ENCODE data around the gene PER2.

PER2 gene

DNA sequence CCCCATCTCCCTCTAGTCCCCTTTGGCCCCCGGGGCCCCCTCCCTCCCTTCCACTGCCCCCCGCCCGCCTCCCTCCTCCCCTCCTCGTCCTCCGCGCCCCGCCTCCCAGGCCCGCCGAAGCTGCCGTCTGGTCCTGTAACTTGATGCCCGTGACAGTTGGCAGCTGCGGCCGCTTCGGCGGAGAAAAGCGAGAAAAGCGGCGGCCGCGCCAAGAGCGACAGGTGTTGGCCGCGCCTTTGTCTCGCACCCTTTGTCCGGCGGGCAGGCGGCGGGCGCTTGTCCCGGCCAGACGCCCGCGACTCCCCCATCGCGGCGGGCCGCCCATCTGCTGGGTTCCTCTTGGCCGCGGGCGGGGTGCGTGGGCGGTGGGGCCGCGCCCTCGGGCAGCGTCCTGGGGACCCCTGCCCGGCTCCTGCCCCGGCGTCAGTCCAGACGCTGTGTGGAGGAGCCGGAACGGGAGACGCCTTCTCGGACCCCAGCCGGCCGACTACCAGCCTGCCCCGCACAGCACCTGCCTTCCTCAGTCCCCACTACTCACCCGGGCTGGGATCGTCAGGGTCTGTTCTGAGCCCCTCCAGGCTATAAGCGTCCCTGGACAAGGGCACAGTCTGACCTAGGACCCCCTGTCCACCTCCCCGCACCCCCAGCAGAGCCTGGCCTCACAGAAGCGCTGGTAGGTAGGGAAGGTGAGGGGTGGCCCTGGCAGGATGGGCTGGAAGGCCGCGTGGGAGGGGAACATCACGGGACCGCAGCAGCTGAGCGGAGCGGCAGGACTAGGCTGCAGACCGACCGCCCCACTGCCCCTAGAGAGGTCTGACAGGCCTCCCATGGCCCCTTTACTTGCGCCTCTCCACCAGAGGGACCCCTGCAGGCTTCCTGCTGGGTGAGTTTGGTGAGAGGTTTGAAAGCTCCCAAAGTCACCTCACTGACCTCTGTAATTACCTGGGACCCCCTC lies 47.4 kb downstream of the PER2 start:
- TF ChIP-seq SP1 (IDR thresholded peaks at IDR 0.05) (no peak), FOXM1 (IDR thresholded peaks at IDR 0.05; ENCODE audit: borderline replicate concordance) (no peak), ARNT (IDR thresholded peaks at IDR 0.05) (no peak), FOXA1 (IDR thresholded peaks at IDR 0.05) (no peak), BHLHE40 (IDR thresholded peaks at IDR 0.05; ENCODE audit: borderline replicate concordance) (no peak), HDGF (IDR thresholded peaks at IDR 0.05; ENCODE audit: borderline replicate concordance) (no peak), TARDBP (IDR thresholded peaks at IDR 0.05) (no peak), SUZ12 (IDR thresholded peaks at IDR 0.05) (no peak), LEF1 (IDR thresholded peaks at IDR 0.05; ENCODE audit: borderline replicate concordance) (no peak), NFRKB (IDR thresholded peaks at IDR 0.05) (no peak), FOXK2 (IDR thresholded peaks at IDR 0.05) (no peak), ELF4 (IDR thresholded peaks at IDR 0.05) (no peak), ZNF384 (IDR thresholded peaks at IDR 0.05) (no peak), L3MBTL2 (conservative IDR thresholded peaks at IDR 0.05) (no peak)
- TF ChIP-seq, protein P1, sequence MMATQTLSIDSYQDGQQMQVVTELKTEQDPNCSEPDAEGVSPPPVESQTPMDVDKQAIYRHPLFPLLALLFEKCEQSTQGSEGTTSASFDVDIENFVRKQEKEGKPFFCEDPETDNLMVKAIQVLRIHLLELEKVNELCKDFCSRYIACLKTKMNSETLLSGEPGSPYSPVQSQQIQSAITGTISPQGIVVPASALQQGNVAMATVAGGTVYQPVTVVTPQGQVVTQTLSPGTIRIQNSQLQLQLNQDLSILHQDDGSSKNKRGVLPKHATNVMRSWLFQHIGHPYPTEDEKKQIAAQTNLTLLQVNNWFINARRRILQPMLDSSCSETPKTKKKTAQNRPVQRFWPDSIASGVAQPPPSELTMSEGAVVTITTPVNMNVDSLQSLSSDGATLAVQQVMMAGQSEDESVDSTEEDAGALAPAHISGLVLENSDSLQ (IDR thresholded peaks at IDR 0.05), result no peak
- DNase-seq (ENCODE audit: extremely low spot score), result peak; percentile 60
- ChIA-PET POLR2A (interaction anchor here (2.9 kb wide), 1 partner anchor 38 kb away, joined by 11 read pairs; the partner anchor contains the start of gene ILKAP), CTCF (interaction anchor here (0.6 kb wide), 1 partner anchor 544 kb away, joined by 4 read pairs; no protein-coding TSS in a partner anchor)

DNA sequence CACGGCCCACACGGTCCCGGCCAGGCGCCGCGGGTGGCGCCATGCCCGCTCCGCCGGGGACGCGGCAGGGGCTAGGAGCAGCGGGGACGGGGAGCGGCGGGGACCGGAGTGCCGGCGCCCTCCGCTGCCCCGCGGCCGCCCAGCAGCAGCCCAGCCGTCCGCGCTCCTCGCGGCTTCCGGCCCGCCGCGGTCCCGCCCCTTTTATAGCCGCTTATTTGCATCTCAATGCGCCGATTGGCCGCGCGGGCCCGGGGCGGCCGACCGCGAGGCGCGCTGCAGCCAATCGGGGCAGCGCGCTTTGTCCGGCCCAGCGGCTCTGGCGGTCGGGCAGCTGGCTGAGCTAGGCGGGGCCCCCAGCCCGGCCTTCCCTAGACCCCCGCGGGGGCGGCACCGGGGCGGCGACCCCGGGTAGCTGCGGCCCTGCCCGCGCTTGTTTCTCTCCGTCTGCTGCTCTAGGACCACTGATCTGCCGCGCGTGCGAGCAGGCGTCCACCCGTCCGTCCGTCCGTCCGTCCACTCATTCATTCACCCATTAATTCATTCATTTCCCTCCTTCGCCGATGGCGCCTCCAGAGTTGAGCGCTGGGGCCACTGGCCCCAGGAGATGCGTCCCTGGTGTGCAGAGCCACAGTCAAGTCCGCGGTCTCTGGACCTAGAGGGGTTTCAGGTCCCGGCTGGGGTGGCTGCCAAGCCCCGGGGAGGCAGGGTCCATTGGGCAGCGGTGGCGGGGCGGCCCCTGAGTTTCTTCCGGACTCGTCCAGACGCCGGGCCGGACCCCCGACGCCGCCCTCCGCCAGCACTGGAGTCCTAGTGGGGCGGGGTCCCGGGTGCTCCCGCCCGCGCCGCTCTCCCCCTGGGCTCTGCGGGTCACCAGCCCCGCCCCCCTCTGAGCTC lies 48.3 kb downstream of the PER2 start, which contains the start of gene HES6:
TSS of gene HES6 (minus strand) at position 176 of the 894 bp plus-strand sequence. CDS start at position 43, 133 bp downstream.
- POLR2A ChIA-PET, result interaction anchor here (0.9 to 2.9 kb wide), 3 partner anchors 9 to 100 kb away, joined by 3 to 11 read pairs (median 3); partner anchors contain the start of gene ILKAP
- peak; percentile 86 for DNase-seq (ENCODE audit: extremely low spot score)
- CTCF ChIA-PET, result no interaction called here
- TF ChIP-seq FOXA1 (IDR thresholded peaks at IDR 0.05) (no peak), L3MBTL2 (conservative IDR thresholded peaks at IDR 0.05) (no peak), SUZ12 (IDR thresholded peaks at IDR 0.05) (no peak), FOXK2 (IDR thresholded peaks at IDR 0.05) (no peak), TARDBP (IDR thresholded peaks at IDR 0.05) (no peak), LEF1 (IDR thresholded peaks at IDR 0.05; ENCODE audit: borderline replicate concordance) (0 out of 2 replicates have a peak, but pooled peaks have one; percentile 58), SP1 (IDR thresholded peaks at IDR 0.05) (no peak)

DNA sequence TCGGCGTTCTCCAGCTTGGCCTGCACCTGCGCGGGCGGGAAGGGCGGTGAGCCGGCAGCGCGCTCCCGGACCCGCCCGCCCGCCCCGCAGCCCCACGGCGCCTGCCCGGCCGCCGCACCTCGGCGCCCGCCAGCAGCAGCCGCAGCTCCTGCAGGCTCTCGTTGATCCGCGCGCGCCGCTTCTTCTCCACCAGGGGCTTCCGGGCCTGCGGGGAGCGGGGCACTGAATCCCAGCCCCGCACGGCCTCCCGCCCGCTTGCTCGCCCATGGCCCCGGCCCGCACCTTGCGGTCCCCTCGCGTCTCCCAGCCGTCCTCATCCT lies 48.9 kb downstream of the PER2 start:
- TF ChIP-seq HDGF (IDR thresholded peaks at IDR 0.05; ENCODE audit: borderline replicate concordance) (no peak), L3MBTL2 (conservative IDR thresholded peaks at IDR 0.05) (no peak), SP1 (IDR thresholded peaks at IDR 0.05) (no peak), SUZ12 (IDR thresholded peaks at IDR 0.05) (no peak), TARDBP (IDR thresholded peaks at IDR 0.05) (no peak), ELF4 (IDR thresholded peaks at IDR 0.05) (no peak), CTBP1 (IDR thresholded peaks at IDR 0.05; ENCODE audit: borderline replicate concordance) (no peak), ARNT (IDR thresholded peaks at IDR 0.05) (no peak), LEF1 (IDR thresholded peaks at IDR 0.05; ENCODE audit: borderline replicate concordance) (no peak), FOXM1 (IDR thresholded peaks at IDR 0.05; ENCODE audit: borderline replicate concordance) (no peak)
- TF ChIP-seq, protein P1 (IDR thresholded peaks at IDR 0.05), result no peak
- ChIA-PET POLR2A (interaction anchor here (0.9 to 2.9 kb wide), 3 partner anchors 9 to 99 kb away, joined by 3 to 11 read pairs (median 3); partner anchors contain the start of gene ILKAP), CTCF (no interaction called here)
- peak; percentile 19 for DNase-seq (ENCODE audit: extremely low spot score)

DNA sequence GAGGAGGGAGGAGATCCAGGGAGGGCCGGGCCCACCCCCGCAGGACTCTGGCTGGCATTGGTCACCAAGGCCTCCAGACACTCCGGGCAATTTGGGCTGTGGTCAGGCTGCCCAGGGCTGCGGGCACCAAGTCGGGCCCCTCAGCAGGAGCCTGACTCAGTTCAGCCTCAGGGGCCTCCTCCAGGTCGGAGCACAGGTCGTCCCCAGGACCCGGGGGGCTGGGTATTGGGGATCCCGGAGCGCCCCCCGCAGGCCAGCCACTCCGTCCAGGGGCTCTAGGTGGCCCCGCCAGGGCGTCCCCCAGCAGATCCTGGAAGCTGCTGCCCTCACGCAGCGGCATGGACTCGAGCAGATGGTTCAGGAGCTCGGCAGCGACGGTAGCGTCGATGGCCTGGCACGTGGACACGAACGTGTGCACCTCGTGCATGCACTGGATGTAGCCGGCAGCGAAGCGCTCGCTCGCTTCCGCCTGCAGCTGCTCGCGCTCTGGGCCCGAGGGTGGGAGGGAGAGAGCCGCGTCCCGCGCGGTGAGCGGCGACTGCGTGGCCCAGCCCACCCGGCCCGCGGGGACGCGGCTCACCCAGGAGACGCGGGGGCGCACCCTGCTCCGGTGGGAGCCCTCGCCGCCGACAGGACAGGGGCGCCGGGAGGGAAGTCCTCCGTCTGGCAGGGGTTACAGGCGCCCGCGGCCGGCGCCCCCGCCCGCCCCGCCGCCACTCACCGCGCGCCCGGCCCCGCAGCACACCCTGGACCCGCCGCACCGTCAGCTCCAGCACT lies 49.5 kb downstream of the PER2 start:
- CTCF ChIA-PET, result no interaction called here
- POLR2A ChIA-PET, result interaction anchor here (0.9 to 2.9 kb wide), 3 partner anchors 10 to 99 kb away, joined by 3 to 11 read pairs (median 3); partner anchors contain the start of gene ILKAP
- TF ChIP-seq ARNT (IDR thresholded peaks at IDR 0.05) (no peak), LEF1 (IDR thresholded peaks at IDR 0.05; ENCODE audit: borderline replicate concordance) (no peak), L3MBTL2 (conservative IDR thresholded peaks at IDR 0.05) (peak; percentile 99)
- peak; percentile 44 for DNase-seq (ENCODE audit: extremely low spot score)

DNA sequence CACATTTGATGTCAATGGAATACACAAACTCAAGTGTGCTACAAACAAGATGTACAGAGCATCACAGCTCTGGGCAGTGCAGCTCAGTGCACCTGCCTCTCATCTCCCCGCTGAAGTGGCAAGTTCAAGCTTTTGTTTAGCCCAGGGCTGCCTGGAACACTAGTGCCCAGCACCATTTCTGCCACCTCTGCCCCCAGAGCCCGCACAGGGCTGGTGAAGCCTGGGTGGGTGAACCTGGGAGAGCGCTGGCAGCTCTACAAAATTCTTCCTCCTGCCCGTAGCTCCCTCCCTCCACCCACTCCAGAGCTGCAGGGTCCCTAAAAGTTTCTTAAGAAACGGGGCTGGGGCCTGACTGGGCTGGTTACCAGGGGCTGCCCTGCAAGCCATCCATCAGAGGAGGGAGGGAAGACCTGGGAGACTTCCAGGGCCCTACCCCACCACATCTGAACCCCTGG lies 50.1 kb downstream of the PER2 start:
- POLR2A ChIA-PET, result interaction anchor here (2.9 kb wide), 1 partner anchor 35 kb away, joined by 11 read pairs; the partner anchor contains the start of gene ILKAP
- CTCF ChIA-PET, result no interaction called here
- TF ChIP-seq NFRKB (IDR thresholded peaks at IDR 0.05) (no peak), SUZ12 (IDR thresholded peaks at IDR 0.05) (no peak), SP1 (IDR thresholded peaks at IDR 0.05) (no peak)
- TF ChIP-seq, protein P1 (IDR thresholded peaks at IDR 0.05), result no peak
- DNase-seq (ENCODE audit: extremely low spot score), result no peak

Measured in HEK293T (cell line).